BJ (cell line): ENCODE data around the gene BICDL2. TPM values are rescaled to one million over a fixed set of nuclear protein-coding genes. Genes with fewer than 3 reads are reported as not detected.

Source experiments
- CTCF ChIA-PET: fragments of 350-600 bp; formaldehyde crosslinking; extraction: SDS; loops from one replicate; lab custom pipeline; 2021; ENCODE audit warnings: antibody characterized with exemption, inconsistent platforms; lab: Yijun Ruan, JAX
- POLR2A ChIA-PET: fragments of 300-600 bp; sonication (Branson Sonifier 250); formaldehyde crosslinking; extraction: SDS; loops from one replicate; lab custom pipeline; 2021; ENCODE audit warnings: antibody characterized with exemption; lab: Charles Lee
- DNase-seq: peaks from one replicate; pipeline ENCODE4 v3.0.0-alpha.2; 2011; ENCODE audit warnings: low read depth
- H3K27me3 ChIP-seq: 2 replicates; pipeline ENCODE4 v1.6.0; 2011; ENCODE audit warnings: low read length; ENCODE audit not compliant: control insufficient read depth, insufficient read depth
- H3K36me3 ChIP-seq: 2 replicates; pipeline ENCODE4 v1.5.1; 2011; ENCODE audit warnings: low read length; ENCODE audit not compliant: control insufficient read depth, insufficient read depth
- H3K4me3 ChIP-seq: 2 replicates; pipeline ENCODE4 v1.5.1; 2011; ENCODE audit warnings: low read depth, mild to moderate bottlenecking, control low read depth, low read length
- CTCF ChIP-seq: IDR thresholded peaks from 2 replicates; pipeline ENCODE4 v1.5.1; 2011; ENCODE audit warnings: low read depth, mild to moderate bottlenecking, control low read depth, inconsistent platforms, low read length, moderate library complexity; ENCODE audit not compliant: insufficient read depth
- polyA plus RNA-seq: library from polyadenylated mRNA; depleted of rRNA; stranded (reverse); fragments of >200 nt; gene quantifications from 2 replicates; pipeline ENCODE4 v1.2.3, GENCODE V29; 2011

The BICDL2 gene
- polyA plus RNA-seq, 1 experiment: 0.04 TPM

- POLR2A ChIA-PET: no interaction called here
- H3K27me3 ChIP-seq: peaks cover 5% of the 10 kb centered on the region
- no peak for TF ChIP-seq CTCF
Measured at GRCh38 chr16:3009568-3010390, 27.0 kb downstream of the BICDL2 start.

GRCh38 chr16:3008690-3009037 is 28.1 kb downstream of the BICDL2 start:
- DNase-seq: no peak
- Histone ChIP-seq H3K36me3 (no peaks in the 10 kb centered on the region), H3K4me3 (no peak overlapping the region), H3K27me3 (peaks cover 5% of the 10 kb centered on the region)
- ChIA-PET CTCF (interaction anchor here (1.1 to 2.5 kb wide), 2 partner anchors 23 to 47 kb away, joined by 3 to 11 read pairs; no protein-coding TSS in a partner anchor), POLR2A (no interaction called here)
- TF ChIP-seq CTCF: no peak

More at GRCh38 chr16:3009568-3010390, 27.0 kb downstream of the BICDL2 start:
- CTCF ChIA-PET: interaction anchor here (0.6 to 3.2 kb wide), 6 partner anchors 9 to 671 kb away, joined by 3 to 15 read pairs (median 5); partner anchors contain the start of gene TNFRSF12A
- H3K36me3 ChIP-seq: no peaks in the 10 kb centered on the region
- DNase-seq: no peak
- no peak overlapping the region for H3K4me3 ChIP-seq

- no peaks in the 10 kb centered on the region for H3K36me3 ChIP-seq
- POLR2A ChIA-PET: interaction anchor here (0.7 kb wide), 1 partner anchor 13 kb away, joined by 3 read pairs; no protein-coding TSS in a partner anchor
- TF ChIP-seq CTCF: no peak
- H3K4me3 ChIP-seq: no peak overlapping the region
- CTCF ChIA-PET: interaction anchor here (0.8 to 2.5 kb wide), 4 partner anchors 12 to 46 kb away, joined by 3 to 11 read pairs (median 3); partner anchors contain the start of gene TNFRSF12A
- DNase-seq: no peak
- H3K27me3 ChIP-seq: peaks cover 5% of the 10 kb centered on the region
Measured at GRCh38 chr16:3007957-3008689, 28.6 kb downstream of the BICDL2 start.

GRCh38 chr16:3007059-3007956 is 29.4 kb downstream of the BICDL2 start:
- peaks cover 3% of the 10 kb centered on the region for H3K27me3 ChIP-seq
- H3K4me3 ChIP-seq: no peak overlapping the region
- TF ChIP-seq CTCF: no peak
- DNase-seq: no peak
- no peaks in the 10 kb centered on the region for H3K36me3 ChIP-seq
- POLR2A ChIA-PET: interaction anchor here (0.7 kb wide), 1 partner anchor 14 kb away, joined by 3 read pairs; no protein-coding TSS in a partner anchor
- CTCF ChIA-PET: interaction anchor here (0.8 to 2.5 kb wide), 4 partner anchors 13 to 45 kb away, joined by 3 to 11 read pairs (median 3); partner anchors contain the start of gene TNFRSF12A
